Nucleus accumbens (tissue), 56 donors: ENCODE results near the gene PEX11G.

Experiments used
- DNase-seq, 56 donors: peaks; one replicate each; lab custom pipeline; 2025; lab: John Stamatoyannopoulos, UW

The PEX11G gene

DNA sequence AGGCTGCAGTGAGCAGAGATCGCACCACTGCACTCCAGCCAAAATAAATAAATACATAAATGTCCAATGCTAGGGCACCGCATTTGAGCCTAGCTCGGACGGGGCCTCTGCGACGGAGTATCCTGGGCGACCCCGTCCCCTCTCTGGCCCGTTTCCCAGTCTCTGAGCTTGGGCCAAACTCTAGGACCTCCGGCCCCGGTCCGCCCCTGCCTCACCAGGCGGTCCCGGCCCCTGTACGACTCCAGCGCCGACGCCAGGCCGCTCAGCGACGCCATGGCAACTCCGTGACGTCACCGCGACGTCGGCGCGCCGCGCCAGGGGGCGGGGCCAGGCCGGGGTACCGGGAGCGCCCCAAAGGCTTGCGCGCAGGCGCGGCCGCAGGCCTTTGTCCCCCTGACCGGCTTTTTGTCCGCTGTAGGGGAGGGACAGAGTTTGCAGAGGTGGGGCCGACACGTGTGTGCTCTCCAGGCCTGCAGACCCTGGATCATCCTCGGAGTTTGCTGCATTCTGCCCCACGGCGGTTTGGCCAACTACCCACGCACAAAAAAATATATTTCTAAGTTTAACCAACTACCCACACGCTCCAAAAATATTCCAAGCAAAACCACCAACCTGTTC is at the start of gene PEX11G:
TSS of gene PEX11G (minus strand) at position 300 of the 618 bp plus-strand sequence. CDS start at position 275, 25 bp downstream.
- peak in 55 of 56 donors; percentile 17 to 94 (median 84) for DNase-seq

DNA sequence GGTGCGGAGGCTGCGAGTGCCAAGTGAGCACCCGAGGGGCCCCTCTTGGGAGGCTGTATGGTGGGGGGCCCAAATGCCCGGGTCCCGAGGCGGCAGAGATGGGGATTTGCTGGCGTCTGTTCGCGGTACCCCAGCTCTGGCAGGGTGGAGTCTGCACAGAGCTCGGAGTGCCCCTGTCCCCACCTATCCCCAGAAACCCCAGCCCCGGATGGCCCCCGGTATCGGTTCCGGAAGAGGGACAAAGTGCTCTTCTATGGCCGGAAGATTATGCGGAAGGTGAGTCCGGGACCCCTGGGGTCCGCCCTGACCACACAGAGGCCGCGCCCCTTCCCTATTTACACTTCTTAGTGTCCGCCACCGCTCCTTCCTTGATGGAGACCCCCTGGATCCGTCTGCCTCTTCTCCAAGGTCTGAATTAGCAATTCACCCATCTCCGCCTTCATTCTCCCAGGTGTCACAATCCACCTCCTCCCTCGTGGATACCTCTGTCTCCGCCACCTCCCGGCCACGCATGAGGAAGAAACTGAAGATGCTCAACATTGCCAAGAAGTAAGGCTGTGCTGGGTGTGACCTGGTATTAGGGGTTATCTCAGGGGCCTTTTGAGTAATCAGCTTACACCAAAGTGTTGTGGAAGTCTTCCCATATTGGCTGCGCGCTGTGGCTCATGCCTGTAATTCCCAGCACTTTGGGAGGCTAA is 47.3 kb upstream of the PEX11G start:
- DNase-seq: peak in 6 of 56 donors; percentile 9 to 28 (median 14)

DNA sequence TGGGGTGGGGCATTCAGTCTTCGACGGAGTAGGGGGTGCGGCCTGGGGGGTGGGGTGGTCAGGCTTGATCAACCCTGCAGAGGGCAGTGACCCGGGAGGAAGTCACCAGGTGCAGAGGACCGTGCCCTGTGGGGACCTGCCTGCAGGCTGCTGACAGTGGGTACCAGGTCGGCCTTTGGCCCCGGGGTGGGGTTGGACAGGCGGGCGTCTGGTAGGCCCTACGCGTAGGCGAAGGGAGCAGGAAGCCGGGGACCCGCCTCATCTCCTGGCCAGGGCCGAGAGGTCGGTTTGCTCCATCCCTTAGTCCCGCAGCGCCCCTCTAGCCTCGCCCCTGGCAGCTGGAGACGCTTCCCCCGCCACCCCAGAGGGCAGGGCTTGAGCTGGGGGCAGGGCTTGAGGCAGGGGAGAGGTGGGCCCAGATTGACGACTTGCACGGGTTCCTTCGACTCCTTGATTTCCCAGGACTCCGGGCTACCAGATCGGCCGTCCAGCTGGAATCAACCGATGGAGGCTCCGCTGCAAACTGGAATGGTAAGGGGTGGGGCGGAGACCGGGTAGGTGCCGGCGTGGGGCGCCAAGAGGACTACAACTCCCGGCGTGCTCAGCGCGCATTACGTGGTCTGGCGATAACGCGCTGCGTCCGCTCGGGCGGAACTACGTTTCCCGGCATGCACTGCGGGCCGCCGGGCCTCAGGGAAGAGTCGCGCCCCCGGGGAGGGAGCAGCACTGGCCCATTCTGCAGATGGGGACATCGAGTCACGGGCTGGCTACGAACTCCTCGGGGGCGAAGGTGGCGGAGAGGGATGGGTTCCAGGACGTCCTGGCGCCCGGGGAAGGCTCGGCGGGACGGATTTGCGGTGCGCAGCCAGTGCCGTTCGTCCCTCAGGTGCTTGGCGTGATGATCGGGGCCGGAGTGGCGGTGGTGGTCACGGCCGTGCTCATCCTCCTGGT is 46.5 kb upstream of the PEX11G start, which contains the start of gene PNPLA6:
TSS of gene PNPLA6 (plus strand) at position 671 of the 951 bp plus-strand sequence. CDS start at position 743, 72 bp downstream.
- DNase-seq: peak in 55 of 56 donors; percentile 73 to 97 (median 92)

DNA sequence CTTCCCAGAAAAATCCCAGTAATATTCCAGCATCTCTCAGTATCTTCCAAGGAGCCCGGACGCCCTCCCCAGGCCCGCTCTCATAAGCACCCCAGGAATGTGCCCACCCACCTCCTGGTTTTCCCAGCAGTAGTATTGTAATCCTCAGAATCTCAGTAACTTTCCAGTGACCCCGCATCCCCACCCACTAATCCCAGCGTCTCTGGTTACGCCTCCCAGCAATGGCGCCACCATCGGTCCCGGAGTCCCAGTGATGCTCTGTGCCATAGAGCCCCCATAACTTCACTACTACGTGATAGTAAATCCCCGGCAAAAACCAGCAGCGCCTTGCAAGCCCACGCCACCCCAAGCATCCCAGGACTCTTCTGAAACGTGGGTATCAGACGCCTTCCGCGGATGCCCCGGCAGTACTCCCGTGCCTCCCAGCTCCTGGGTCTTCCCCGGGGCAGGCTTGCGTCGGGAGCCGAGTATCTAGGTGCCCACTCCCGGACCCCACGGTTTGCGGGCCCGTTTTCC is 45.8 kb upstream of the PEX11G start:
- DNase-seq: peak in 54 of 56 donors; percentile 21 to 89 (median 71)

- DNase-seq: peak in 55 of 56 donors; percentile 20 to 92 (median 81)
These were observed 45.2 kb upstream of the PEX11G start for GRCh38 chr19:7533925-7534480.

- DNase-seq: peak in 35 of 56 donors; percentile 5 to 56 (median 35)
These were observed 44.5 kb upstream of the PEX11G start for GRCh38 chr19:7533281-7533885.

DNA sequence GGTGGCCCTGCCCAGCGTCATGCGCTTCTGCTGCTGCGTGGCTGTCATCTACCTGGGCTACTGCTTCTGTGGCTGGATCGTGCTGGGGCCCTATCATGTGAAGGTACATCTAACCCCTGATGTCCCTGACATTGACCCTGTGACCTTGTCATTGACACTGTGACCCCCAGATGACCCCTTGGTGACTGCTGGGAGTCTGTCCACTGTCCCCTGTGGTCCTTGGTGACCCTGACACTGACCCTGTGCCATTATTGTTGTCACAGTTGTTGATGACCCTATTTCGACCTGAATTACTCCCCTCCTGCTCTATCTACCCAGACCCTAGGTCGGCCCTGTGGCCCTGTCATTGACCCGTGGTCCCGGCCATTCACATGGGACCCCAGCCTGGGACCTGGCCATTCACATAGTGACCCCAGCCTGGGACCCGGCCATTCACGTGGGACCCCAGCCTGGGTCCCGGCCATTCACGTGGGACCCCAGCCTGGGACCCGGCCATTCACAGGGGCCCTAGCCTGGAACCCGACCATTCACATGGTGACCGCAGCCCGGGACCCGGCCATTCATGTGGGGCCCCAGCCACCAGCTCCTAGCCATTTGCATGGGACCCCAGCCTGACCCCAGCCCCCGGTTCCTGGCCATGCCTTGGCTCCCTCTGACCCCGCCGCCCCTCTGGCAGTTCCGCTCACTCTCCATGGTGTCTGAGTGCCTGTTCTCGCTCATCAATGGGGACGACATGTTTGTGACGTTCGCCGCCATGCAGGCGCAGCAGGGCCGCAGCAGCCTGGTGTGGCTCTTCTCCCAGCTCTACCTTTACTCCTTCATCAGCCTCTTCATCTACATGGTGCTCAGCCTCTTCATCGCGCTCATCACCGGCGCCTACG is 41.0 kb upstream of the PEX11G start:
- no peak for DNase-seq

GRCh38 chr19:7529246-7529600 is 40.4 kb upstream of the PEX11G start:
- no peak for DNase-seq

DNA sequence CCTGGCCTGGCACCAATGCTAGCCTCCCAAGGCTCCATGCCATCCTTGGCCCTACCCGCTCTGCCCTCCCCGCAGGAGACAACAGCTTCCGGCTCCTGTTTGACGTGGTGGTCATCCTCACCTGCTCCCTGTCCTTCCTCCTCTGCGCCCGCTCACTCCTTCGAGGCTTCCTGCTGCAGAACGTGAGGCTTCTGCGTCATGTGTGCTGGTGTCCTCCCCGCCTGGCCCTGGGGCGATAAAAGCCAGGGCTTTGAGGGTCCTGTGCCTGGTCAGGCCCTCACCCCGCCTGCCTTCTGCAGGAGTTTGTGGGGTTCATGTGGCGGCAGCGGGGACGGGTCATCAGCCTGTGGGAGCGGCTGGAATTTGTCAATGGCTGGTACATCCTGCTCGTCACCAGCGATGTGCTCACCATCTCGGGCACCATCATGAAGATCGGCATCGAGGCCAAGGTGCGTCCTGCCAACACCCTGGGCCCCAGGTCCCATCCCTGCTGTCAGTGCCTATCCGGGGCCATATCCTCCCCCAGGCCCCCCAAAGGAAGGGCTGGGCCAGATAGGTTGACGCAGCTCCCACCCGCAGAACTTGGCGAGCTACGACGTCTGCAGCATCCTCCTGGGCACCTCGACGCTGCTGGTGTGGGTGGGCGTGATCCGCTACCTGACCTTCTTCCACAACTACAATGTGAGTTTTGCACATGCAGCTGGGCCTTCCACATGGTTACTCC is 39.8 kb upstream of the PEX11G start:
- no peak for DNase-seq

GRCh38 chr19:7528192-7528519 is 39.3 kb upstream of the PEX11G start:
- DNase-seq: no peak

DNA sequence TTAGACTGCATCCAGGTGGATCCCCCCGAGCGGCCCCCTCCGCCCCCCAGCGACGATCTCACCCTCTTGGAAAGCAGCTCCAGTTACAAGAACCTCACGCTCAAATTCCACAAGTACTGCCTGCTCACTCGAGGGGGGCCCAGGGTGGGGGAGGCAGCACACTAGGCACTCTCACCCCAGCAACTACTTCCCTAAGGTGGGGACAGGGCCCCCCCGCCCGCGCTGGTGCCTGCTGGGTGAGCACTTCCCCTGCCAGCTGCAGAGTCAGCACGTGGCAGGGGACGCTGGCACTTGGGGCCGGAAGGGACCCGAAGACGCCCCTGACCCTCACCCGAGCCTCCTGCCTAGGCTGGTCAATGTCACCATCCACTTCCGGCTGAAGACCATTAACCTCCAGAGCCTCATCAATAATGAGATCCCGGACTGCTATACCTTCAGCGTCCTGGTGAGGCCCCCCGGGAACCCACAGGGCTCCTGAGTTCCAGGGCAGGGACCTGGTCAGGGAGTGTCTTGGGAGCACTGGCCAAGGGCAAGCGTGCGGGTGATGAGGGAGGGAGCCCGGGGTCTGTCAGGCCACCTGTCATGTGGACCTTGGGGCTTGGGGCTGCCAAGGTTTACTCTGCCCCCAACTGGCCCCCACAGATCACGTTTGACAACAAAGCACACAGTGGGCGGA is 38.8 kb upstream of the PEX11G start:
- DNase-seq: peak in 4 of 56 donors; percentile 1 to 29 (median 22)

DNA sequence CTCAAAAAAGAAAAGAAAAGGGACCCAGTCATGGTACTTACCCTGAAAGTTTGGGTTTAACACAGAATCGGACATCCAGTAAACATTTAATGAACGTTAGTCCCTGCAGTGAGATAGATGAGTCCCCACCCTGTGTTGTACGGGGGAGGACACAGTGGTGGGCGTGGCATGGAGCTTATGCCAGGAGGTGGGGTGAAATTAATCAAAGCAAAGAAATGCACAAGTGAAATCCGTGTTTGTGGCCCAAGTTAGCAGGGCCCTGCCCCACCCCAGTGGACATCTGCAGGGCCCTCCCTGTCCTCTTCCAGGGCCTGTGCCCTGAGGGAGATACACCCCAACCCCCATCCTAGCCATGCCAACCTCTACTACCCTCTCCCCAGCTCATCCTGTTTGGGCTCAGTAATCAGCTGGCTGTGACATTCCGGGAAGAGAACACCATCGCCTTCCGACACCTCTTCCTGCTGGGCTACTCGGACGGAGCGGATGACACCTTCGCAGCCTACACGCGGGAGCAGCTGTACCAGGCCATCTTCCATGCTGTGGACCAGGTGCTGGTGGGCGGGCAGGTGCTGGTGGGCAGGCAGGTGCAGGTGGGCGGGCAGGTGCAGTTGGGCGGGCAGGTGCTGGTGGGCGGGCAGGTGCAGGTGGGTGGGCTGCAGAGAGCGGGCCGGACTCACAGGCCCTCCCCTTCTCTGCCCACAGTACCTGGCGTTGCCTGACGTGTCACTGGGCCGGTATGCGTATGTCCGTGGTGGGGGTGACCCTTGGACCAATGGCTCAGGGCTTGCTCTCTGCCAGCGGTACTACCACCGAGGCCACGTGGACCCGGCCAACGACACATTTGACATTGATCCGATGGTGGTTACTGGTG is 37.5 kb upstream of the PEX11G start:
- no peak for DNase-seq

DNA sequence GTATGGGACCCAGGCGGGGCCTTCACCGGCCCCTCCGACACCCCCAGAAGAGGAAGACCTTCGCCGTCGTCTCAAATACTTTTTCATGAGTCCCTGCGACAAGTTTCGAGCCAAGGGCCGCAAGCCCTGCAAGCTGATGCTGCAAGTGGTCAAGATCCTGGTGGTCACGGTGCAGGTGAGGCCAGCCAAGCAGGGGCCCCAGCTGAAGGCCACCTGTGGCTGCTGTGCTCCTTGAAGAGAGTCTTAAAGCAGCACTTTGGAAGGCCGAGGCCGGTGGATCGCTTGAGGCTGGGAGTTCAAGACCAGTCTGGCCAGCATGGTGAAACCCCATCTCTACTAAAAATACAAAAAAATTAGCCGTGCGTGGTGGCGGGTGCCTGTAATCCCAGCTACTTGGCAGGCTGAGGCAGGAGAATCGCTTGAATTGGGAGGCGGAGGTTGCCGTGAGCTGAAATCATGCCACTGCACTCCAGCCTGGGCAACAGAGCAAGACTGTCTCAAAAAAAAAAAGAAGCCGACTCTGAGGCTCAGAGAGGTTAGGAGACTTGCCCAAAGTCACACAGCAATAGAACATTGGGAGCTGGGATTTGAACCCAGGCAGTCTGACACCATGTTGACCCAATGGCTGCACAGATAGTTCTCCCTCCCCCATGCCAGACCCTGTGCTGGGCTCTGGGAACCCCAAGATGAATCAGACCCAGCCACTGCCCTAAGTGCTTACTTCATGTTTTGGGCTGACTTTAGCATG is 36.3 kb upstream of the PEX11G start:
- DNase-seq: no peak

GRCh38 chr19:7524523-7524922 is 35.7 kb upstream of the PEX11G start:
- DNase-seq: no peak

- DNase-seq: no peak
These were observed 34.3 kb upstream of the PEX11G start for GRCh38 chr19:7522923-7523667.
